Stimulated activated CD4-positive, alpha-beta T cell treated with anti-CD3 and anti-CD28 coated beads, Interleukin-2, amount 100 ng/mL, for 4 hours (primary cell): ENCODE measurements around the gene SRD5A3.

Experiments used
- DNase-seq: peaks from one replicate; pipeline ENCODE4 v3.0.0-alpha.2; 2020; ENCODE audit warnings: low read depth

Gene SRD5A3

GRCh38 chr4:55376698-55377097 lies 30.7 kb downstream of the SRD5A3 start:
- DNase-seq: no peak

GRCh38 chr4:55378617-55379467 lies 32.8 kb downstream of the SRD5A3 start:
- no peak for DNase-seq

- DNase-seq: no peak
Measured at GRCh38 chr4:55380576-55380975, 34.5 kb downstream of the SRD5A3 start.

GRCh38 chr4:55381502-55381901 lies 35.5 kb downstream of the SRD5A3 start:
- DNase-seq: no peak

GRCh38 chr4:55382488-55383003 lies 36.5 kb downstream of the SRD5A3 start:
- DNase-seq: no peak

GRCh38 chr4:55385201-55385649 lies 39.2 kb downstream of the SRD5A3 start:
- no peak for DNase-seq

GRCh38 chr4:55386073-55386472 lies 40.0 kb downstream of the SRD5A3 start:
- no peak for DNase-seq

- DNase-seq: no peak
Measured at GRCh38 chr4:55386840-55387239, 40.8 kb downstream of the SRD5A3 start.

- no peak for DNase-seq
Measured at GRCh38 chr4:55393461-55394320, 47.6 kb downstream of the SRD5A3 start.

GRCh38 chr4:55395218-55395528 lies 49.1 kb downstream of the SRD5A3 start:
- no peak for DNase-seq

GRCh38 chr4:55395529-55396307 lies 49.7 kb downstream of the SRD5A3 start, which contains the start of gene TMEM165:
Gene TMEM165, plus strand, starts transcription at chr4:55395957. Its CDS starts 233 bp downstream, at chr4:55396190.
- DNase-seq: peak; percentile 84

GRCh38 chr4:55396308-55397125 lies 50.5 kb downstream of the SRD5A3 start:
- DNase-seq: no peak

- DNase-seq: no peak
Measured at GRCh38 chr4:55397126-55397436, 51.0 kb downstream of the SRD5A3 start.

- DNase-seq: no peak
Measured at GRCh38 chr4:55397520-55398321, 51.7 kb downstream of the SRD5A3 start.

GRCh38 chr4:55398461-55398860 lies 52.4 kb downstream of the SRD5A3 start:
- DNase-seq: no peak

- no peak for DNase-seq
Measured at GRCh38 chr4:55398966-55399365, 52.9 kb downstream of the SRD5A3 start.

- DNase-seq: no peak
Measured at GRCh38 chr4:55399581-55399980, 53.5 kb downstream of the SRD5A3 start.

GRCh38 chr4:55405073-55405472 lies 59.0 kb downstream of the SRD5A3 start:
- DNase-seq: no peak

- DNase-seq: no peak
Measured at GRCh38 chr4:55406545-55406944, 60.5 kb downstream of the SRD5A3 start.

GRCh38 chr4:55407119-55407518 lies 61.1 kb downstream of the SRD5A3 start:
- no peak for DNase-seq
